Measurements from ENCODE around the gene DUOX2.

- TF ChIP-seq, protein P1, sequence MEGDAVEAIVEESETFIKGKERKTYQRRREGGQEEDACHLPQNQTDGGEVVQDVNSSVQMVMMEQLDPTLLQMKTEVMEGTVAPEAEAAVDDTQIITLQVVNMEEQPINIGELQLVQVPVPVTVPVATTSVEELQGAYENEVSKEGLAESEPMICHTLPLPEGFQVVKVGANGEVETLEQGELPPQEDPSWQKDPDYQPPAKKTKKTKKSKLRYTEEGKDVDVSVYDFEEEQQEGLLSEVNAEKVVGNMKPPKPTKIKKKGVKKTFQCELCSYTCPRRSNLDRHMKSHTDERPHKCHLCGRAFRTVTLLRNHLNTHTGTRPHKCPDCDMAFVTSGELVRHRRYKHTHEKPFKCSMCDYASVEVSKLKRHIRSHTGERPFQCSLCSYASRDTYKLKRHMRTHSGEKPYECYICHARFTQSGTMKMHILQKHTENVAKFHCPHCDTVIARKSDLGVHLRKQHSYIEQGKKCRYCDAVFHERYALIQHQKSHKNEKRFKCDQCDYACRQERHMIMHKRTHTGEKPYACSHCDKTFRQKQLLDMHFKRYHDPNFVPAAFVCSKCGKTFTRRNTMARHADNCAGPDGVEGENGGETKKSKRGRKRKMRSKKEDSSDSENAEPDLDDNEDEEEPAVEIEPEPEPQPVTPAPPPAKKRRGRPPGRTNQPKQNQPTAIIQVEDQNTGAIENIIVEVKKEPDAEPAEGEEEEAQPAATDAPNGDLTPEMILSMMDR (IDR thresholded peaks at IDR 0.05) = no peak
- TF ChIP-seq POLR2A (IDR thresholded peaks at IDR 0.05; ENCODE audit: low read depth) = no peak
Observed at GRCh38 chr15:45111390-45112142, 2.4 kb downstream of the DUOX2 start.

All from esophagus muscularis mucosa (tissue), 3 donors.